GM23338 (cell line): ENCODE measurements around the gene VWA3B. TPM values are rescaled to one million over a fixed set of nuclear protein-coding genes. Genes with fewer than 3 reads are reported as not detected.

Experiments
- ATAC-seq: fragments of 200-7000 bp; cut with Tn5 transposase; 3 replicates; pipeline ENCODE4 v1.9.1; 2020
- DNase-seq: peaks from one replicate; pipeline ENCODE4 v3.0.0-alpha.2; 2015; ENCODE audit warnings: low spot score
- H2AFZ ChIP-seq: fragments of 200-600 bp; sonication (generic); 2 replicates; pipeline ENCODE4 v1.8.0; 2016; ENCODE audit warnings: antibody characterized with exemption, mild to moderate bottlenecking, moderate library complexity
- H3F3A ChIP-seq: fragments of 200-600 bp; sonication (generic); replicated peaks from 2 replicates; pipeline ENCODE4 v1.8.0; 2017; ENCODE audit warnings: antibody characterized with exemption, mixed run types, low read depth
- H3K27ac ChIP-seq: fragments of 200-600 bp; sonication (generic); 2 replicates; pipeline ENCODE4 v1.6.1; 2016; ENCODE audit warnings: low read depth
- H3K27me3 ChIP-seq: fragments of 200-600 bp; sonication (generic); 2 replicates; pipeline ENCODE4 v1.8.0; 2016; ENCODE audit warnings: mild to moderate bottlenecking, mixed run types, moderate library complexity; ENCODE audit not compliant: insufficient read depth
- H3K36me3 ChIP-seq: fragments of 200-600 bp; sonication (generic); 2 replicates; pipeline ENCODE4 v1.8.0; 2016; ENCODE audit warnings: mild to moderate bottlenecking; ENCODE audit not compliant: insufficient read depth
- H3K4me1 ChIP-seq: fragments of 200-600 bp; sonication (generic); 2 replicates; pipeline ENCODE4 v1.8.0; 2016; ENCODE audit warnings: mild to moderate bottlenecking, moderate library complexity; ENCODE audit not compliant: insufficient read depth
- H3K4me2 ChIP-seq: fragments of 200-600 bp; sonication (generic); 2 replicates; pipeline ENCODE4 v1.7.1; 2017; ENCODE audit warnings: mixed run types
- H3K4me3 ChIP-seq: fragments of 200-600 bp; sonication (generic); 2 replicates; pipeline ENCODE4 v1.6.1; 2016; ENCODE audit warnings: mixed run types
- H3K79me2 ChIP-seq: fragments of 200-600 bp; sonication (generic); replicated peaks from 2 replicates; pipeline ENCODE4 v1.8.0; 2017; ENCODE audit warnings: mild to moderate bottlenecking; ENCODE audit not compliant: insufficient read depth
- H3K9me2 ChIP-seq: fragments of 200-600 bp; sonication (generic); 2 replicates; pipeline ENCODE4 v1.8.0; 2017; ENCODE audit not compliant: insufficient read depth
- H4K20me1 ChIP-seq: fragments of 200-600 bp; sonication (generic); replicated peaks from 2 replicates; pipeline ENCODE4 v1.8.0; 2017; ENCODE audit warnings: mild to moderate bottlenecking; ENCODE audit not compliant: insufficient read depth
- H3K27ac Mint-ChIP-seq: 2 replicates; pipeline ENCODE4 v1.8.0; 2020; ENCODE audit warnings: inconsistent platforms, mild to moderate bottlenecking, moderate library complexity, mixed read lengths
- H3K27me3 Mint-ChIP-seq: 3 replicates; pipeline ENCODE4 v1.8.0; 2022; ENCODE audit warnings: low read depth, mild to moderate bottlenecking, moderate library complexity, mixed read lengths, inconsistent platforms; ENCODE audit not compliant: insufficient read depth, poor library complexity
- H3K36me3 Mint-ChIP-seq: 3 replicates; pipeline ENCODE4 v1.8.0; 2021; ENCODE audit warnings: low read depth, mild to moderate bottlenecking, inconsistent platforms, moderate library complexity, mixed read lengths
- H3K4me1 Mint-ChIP-seq: 3 replicates; pipeline ENCODE4 v1.8.0; 2020; ENCODE audit warnings: mild to moderate bottlenecking, inconsistent platforms, mixed read lengths
- H3K4me3 Mint-ChIP-seq: 3 replicates; pipeline ENCODE4 v1.8.0; 2021; ENCODE audit warnings: moderate library complexity, mild to moderate bottlenecking, inconsistent platforms, mixed read lengths
- H3K9me3 Mint-ChIP-seq: 3 replicates; pipeline ENCODE4 v1.8.0; 2020; ENCODE audit warnings: moderate library complexity, mild to moderate bottlenecking, inconsistent platforms, mixed read lengths
- CREB1 ChIP-seq: fragments of 250-450 bp; sonication (Bioruptor Pico); IDR thresholded peaks from 2 replicates; pipeline ENCODE4 v1.5.0; 2020; ENCODE audit warnings: low read depth, mild to moderate bottlenecking, moderate library complexity
- ETS1 ChIP-seq: IDR thresholded peaks from 2 replicates; pipeline ENCODE4 v1.6.1; 2016; ENCODE audit warnings: antibody characterized with exemption
- EZH2 ChIP-seq: fragments of 200-600 bp; sonication (generic); IDR thresholded peaks from one replicate; pipeline ENCODE4 v1.8.0; 2017; ENCODE audit warnings: antibody characterized with exemption, mild to moderate bottlenecking, low read depth; ENCODE audit not compliant: unreplicated experiment
- EZH2phosphoT487 ChIP-seq: fragments of 200-600 bp; sonication (generic); IDR thresholded peaks from one replicate; pipeline ENCODE4 v1.8.1; 2018; ENCODE audit warnings: antibody characterized with exemption; ENCODE audit not compliant: unreplicated experiment
- JUNB ChIP-seq: IDR thresholded peaks from one replicate; pipeline ENCODE4 v1.6.1; 2016; ENCODE audit warnings: antibody characterized with exemption; ENCODE audit not compliant: unreplicated experiment
- NANOG ChIP-seq: IDR thresholded peaks from 2 replicates; pipeline ENCODE4 v1.6.1; 2016; ENCODE audit warnings: antibody characterized with exemption, borderline replicate concordance
- POLR2AphosphoS5 ChIP-seq: IDR thresholded peaks from 2 replicates; pipeline ENCODE4 v1.6.1; 2016; ENCODE audit warnings: antibody characterized with exemption, low read depth
- STAT1 ChIP-seq: IDR thresholded peaks from one replicate; pipeline ENCODE4 v1.6.1; 2016; ENCODE audit warnings: antibody characterized with exemption; ENCODE audit not compliant: unreplicated experiment
- ZNF114 ChIP-seq: fragments of 250-450 bp; sonication (Bioruptor Pico); IDR thresholded peaks from 2 replicates; pipeline ENCODE4 v1.5.0; 2020; ENCODE audit warnings: mild to moderate bottlenecking, moderate library complexity
- ZNF331 ChIP-seq: fragments of 250-450 bp; sonication (Bioruptor Pico); IDR thresholded peaks from 2 replicates; pipeline ENCODE4 v1.5.0; 2020; ENCODE audit warnings: low read depth, mild to moderate bottlenecking, moderate library complexity
- ZNF462 ChIP-seq: fragments of 250-450 bp; sonication (Bioruptor Pico); IDR thresholded peaks from 2 replicates; pipeline ENCODE4 v1.5.0; 2020; ENCODE audit warnings: mild to moderate bottlenecking, moderate library complexity
- polyA plus RNA-seq: library from polyadenylated mRNA; unstranded; fragments of >200 nt; fragmentation: Nextera tagmentation; extraction: Ambion mirVana; gene quantifications from 2 replicates; pipeline ENCODE4 v1.2.1, GENCODE V29; 2016
- total RNA-seq: library from RNA; depleted of rRNA; stranded (reverse); fragments of >200 nt; shearing (Covaris generic); gene quantifications from 2 replicates; pipeline ENCODE4 v1.2.3, GENCODE V29; 2014
- TF ChIP-seq, protein P1 (sequence below): IDR thresholded peaks from one replicate; pipeline ENCODE4 v1.6.1; 2018; ENCODE audit warnings: antibody characterized with exemption; ENCODE audit not compliant: unreplicated experiment
- TF ChIP-seq, protein P2 (sequence below), 2 experiments: fragments of 200-600 bp in 1 of 2; sonication (generic) in 1 of 2; conservative IDR thresholded peaks; 2 replicates each; pipeline versions ENCODE4 v1.5.1 to v1.6.1; 2016 to 2017; ENCODE audit warnings: antibody characterized with exemption in 2 of 2, low read depth in 2 of 2, mild to moderate bottlenecking in 2 of 2, moderate library complexity in 1 of 2

VWA3B gene
- total and polyA plus RNA-seq, 2 experiments from 2014 or later = not detected

DNA sequence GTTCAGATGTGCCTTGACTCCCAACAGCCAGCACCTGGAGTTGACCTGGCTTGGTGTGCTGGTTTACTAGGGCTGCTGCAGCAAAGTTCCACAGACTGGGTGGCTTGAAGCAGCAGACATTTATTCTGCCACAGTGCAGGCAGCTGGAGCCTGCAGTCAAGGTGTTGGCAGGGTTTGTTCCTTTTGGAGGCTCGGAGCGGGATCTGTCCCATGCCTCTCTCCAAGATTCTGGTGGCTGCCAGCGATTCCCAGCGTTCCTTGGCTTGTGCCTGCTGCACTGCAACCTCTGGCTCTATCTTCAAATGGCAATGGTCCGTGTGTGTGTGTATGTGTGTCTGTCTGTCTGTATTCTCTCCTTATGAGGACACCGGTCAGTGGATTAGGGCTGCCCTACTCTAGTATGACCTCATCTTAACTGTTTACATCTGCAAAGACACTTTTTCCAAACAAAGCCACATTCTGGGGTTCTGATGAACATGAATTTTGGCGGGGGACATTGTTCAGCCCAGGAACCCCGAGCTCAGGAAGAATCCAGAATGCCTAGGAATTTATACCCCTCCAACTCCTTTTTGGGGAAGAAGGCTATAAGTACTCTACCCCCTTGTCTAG lies 46.5 kb upstream of the VWA3B start:
- Histone ChIP-seq H3K79me2 (no peaks in the 10 kb centered on the region), H3F3A (no peaks in the 10 kb centered on the region), H3K36me3 (no peaks in the 10 kb centered on the region), H4K20me1 (no peaks in the 10 kb centered on the region), H3K9me2 (0 out of 2 replicates have a peak, but pooled peaks cover 5% of the 10 kb centered on the region), H3K4me3 (no peak overlapping the region), H3K4me1 (no peaks in the 10 kb centered on the region), H3K27me3 (no peaks in the 10 kb centered on the region), H3K27ac (no peak overlapping the region), H3K4me2 (no peak overlapping the region), H2AFZ (peak overlapping the region; percentile 47; the same call in 1 of the 2 replicates)
- DNase-seq (no peak), ATAC-seq (no peak)
- Mint-ChIP-seq H3K36me3 (no peaks in the 10 kb centered on the region), H3K4me1 (peaks cover 31% of the 10 kb centered on the region), H3K9me3 (peaks cover 5% of the 10 kb centered on the region; the same call in 1 of the 3 replicates), H3K27me3 (peaks cover 13% of the 10 kb centered on the region), H3K27ac (no peak overlapping the region), H3K4me3 (no peak overlapping the region)
- TF ChIP-seq CREB1 (CRISPR knock-in tag) (no peak), ZNF114 (no peak), STAT1 (no peak), JUNB (no peak), POLR2AphosphoS5 (no peak), ZNF462 (CRISPR knock-in tag) (no peak), ETS1 (no peak), NANOG (no peak), EZH2phosphoT487 (no peak), ZNF331 (CRISPR knock-in tag) (no peak), EZH2 (no peak)
- TF ChIP-seq, protein P1, sequence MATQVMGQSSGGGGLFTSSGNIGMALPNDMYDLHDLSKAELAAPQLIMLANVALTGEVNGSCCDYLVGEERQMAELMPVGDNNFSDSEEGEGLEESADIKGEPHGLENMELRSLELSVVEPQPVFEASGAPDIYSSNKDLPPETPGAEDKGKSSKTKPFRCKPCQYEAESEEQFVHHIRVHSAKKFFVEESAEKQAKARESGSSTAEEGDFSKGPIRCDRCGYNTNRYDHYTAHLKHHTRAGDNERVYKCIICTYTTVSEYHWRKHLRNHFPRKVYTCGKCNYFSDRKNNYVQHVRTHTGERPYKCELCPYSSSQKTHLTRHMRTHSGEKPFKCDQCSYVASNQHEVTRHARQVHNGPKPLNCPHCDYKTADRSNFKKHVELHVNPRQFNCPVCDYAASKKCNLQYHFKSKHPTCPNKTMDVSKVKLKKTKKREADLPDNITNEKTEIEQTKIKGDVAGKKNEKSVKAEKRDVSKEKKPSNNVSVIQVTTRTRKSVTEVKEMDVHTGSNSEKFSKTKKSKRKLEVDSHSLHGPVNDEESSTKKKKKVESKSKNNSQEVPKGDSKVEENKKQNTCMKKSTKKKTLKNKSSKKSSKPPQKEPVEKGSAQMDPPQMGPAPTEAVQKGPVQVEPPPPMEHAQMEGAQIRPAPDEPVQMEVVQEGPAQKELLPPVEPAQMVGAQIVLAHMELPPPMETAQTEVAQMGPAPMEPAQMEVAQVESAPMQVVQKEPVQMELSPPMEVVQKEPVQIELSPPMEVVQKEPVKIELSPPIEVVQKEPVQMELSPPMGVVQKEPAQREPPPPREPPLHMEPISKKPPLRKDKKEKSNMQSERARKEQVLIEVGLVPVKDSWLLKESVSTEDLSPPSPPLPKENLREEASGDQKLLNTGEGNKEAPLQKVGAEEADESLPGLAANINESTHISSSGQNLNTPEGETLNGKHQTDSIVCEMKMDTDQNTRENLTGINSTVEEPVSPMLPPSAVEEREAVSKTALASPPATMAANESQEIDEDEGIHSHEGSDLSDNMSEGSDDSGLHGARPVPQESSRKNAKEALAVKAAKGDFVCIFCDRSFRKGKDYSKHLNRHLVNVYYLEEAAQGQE = no peak
- TF ChIP-seq, protein P2, sequence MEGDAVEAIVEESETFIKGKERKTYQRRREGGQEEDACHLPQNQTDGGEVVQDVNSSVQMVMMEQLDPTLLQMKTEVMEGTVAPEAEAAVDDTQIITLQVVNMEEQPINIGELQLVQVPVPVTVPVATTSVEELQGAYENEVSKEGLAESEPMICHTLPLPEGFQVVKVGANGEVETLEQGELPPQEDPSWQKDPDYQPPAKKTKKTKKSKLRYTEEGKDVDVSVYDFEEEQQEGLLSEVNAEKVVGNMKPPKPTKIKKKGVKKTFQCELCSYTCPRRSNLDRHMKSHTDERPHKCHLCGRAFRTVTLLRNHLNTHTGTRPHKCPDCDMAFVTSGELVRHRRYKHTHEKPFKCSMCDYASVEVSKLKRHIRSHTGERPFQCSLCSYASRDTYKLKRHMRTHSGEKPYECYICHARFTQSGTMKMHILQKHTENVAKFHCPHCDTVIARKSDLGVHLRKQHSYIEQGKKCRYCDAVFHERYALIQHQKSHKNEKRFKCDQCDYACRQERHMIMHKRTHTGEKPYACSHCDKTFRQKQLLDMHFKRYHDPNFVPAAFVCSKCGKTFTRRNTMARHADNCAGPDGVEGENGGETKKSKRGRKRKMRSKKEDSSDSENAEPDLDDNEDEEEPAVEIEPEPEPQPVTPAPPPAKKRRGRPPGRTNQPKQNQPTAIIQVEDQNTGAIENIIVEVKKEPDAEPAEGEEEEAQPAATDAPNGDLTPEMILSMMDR (conservative IDR thresholded peaks at IDR 0.05; ENCODE audit: low read depth in 2 of 2) = no peak
